HG03457 (cell line): ENCODE results near the gene RIPPLY2.
"Not testable (repeated sequence)": the region's sequence is repeated elsewhere in the genome, so short reads cannot be mapped to it uniquely, and the experiment has no call there.

Experiments
- ATAC-seq: cut with Tn5 transposase; IDR thresholded peaks from one replicate; pipeline ENCODE4 v1.9.1; 2021; ENCODE audit warnings: moderate number of reproducible peaks; ENCODE audit not compliant: unreplicated experiment

RIPPLY2 gene

DNA sequence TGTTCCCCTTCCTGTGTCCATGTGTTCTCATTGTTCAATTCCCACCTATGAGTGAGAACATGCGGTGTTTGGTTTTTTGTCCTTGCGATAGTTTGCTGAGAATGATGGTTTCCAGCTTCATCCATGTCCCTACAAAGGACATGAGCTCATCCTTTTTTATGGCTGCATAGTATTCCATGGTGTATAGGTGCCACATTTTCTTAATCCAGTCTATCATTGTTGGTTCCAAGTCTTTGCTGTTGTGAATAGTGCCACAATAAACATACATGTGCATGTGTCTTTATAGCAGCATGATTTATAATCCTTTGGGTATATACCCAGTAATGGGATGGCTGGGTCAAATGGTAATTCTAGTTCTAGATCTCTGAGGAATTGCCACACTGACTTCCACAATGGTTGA lies 43.9 kb downstream of the RIPPLY2 start:
- not testable (repeated sequence) for ATAC-seq

DNA sequence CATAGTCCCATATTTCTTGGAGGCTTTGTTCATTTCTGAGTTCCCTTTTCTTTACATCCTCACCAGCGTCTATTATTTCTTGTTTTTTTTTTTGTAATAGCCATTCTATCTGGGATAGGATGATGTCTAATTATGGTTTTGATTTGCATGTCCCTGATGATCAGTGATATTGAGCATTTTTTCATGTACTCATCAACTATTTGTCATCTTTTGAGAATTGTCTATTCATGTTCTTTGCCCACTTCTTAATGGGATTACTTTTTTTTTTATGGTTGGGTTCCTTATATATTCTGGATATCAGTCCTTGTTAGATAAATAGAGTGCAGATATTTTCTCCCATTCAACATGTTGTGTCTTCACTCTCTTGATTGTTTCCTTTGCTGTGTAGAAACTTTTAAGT lies 48.5 kb downstream of the RIPPLY2 start:
- no peak for ATAC-seq

DNA sequence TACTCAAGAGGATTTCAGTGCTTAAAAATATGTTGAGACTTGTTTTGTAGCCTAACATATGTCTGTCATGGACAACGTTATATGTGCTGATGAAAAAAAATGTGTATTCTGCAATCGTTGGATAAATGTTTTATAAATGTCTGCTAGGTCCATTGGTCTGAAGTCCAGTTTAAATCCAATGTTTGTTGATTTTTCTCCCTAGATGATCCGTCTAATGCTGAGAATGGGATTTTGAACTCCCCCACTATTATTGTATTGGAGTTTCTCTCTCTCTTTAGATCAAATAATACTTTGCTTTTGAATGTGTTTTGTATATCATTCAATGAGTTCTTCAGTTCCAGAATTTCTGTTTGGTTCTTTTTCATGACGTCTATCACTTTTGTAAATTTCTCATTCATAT lies 51.2 kb downstream of the RIPPLY2 start:
- no peak for ATAC-seq

- no peak for ATAC-seq
Measured at GRCh38 chr6:83905648-83906047, 52.5 kb downstream of the RIPPLY2 start.
